ENCODE results near the gene SLC25A36.
A peak's percentile ranks its signal among the peaks of the same experiment; 100 is the strongest.
"Not testable (repeated sequence)": the region's sequence is repeated elsewhere in the genome, so short reads cannot be mapped to it uniquely, and the experiment has no call there.

The SLC25A36 gene

GRCh38 chr3:140980663-140981062, 39.0 kb downstream of the SLC25A36 start:
- no peak for TF ChIP-seq CTCF (IDR thresholded peaks at IDR 0.05; ENCODE audit: poor library complexity, severe bottlenecking)
- H3K36me3 ChIP-seq (ENCODE audit: low read depth) = peaks cover 29% of the 10 kb centered on the region
- H3K27me3 ChIP-seq (ENCODE audit: insufficient read depth, poor library complexity, severe bottlenecking) = no peaks in the 10 kb centered on the region
- ATAC-seq (ENCODE audit: low read depth) = no peak
- no peaks in the 10 kb centered on the region for H3K9me3 ChIP-seq (ENCODE audit: severe bottlenecking)
- no peak overlapping the region for H3K27ac ChIP-seq (ENCODE audit: poor library complexity, severe bottlenecking)
- no peak for DNase-seq (ENCODE audit: low spot score)
- no peak overlapping the region for H3K4me3 ChIP-seq (ENCODE audit: severe bottlenecking)
- no peaks in the 10 kb centered on the region for H3K4me1 ChIP-seq (ENCODE audit: insufficient read depth, poor library complexity, severe bottlenecking)

GRCh38 chr3:140987792-140988191, 46.2 kb downstream of the SLC25A36 start:
- not testable (repeated sequence) for H3K27ac ChIP-seq (ENCODE audit: poor library complexity, severe bottlenecking); H3K36me3 ChIP-seq (ENCODE audit: low read depth); DNase-seq (ENCODE audit: low spot score); ATAC-seq (ENCODE audit: low read depth); H3K9me3 ChIP-seq (ENCODE audit: severe bottlenecking); H3K27me3 ChIP-seq (ENCODE audit: insufficient read depth, poor library complexity, severe bottlenecking); H3K4me3 ChIP-seq (ENCODE audit: severe bottlenecking); H3K4me1 ChIP-seq (ENCODE audit: insufficient read depth, poor library complexity, severe bottlenecking)

DNA sequence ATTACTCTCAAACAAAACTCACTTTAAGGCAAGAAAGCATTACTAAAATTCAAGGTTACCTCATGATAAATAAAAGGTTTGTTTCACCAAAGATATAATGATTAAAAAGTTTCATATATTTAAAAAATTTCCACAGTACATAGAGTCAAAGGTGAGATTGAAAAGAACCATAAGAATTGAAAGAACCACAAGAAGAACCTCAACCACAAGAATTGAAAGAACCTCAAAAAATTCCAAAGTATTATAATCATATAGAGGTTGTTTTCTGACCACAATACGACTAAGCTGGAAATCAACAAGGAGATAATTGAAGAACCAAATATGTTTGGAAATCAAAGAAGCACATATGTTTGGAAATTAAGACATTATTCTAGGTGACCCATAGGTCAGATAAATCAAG, 52.7 kb downstream of the SLC25A36 start:
- DNase-seq (ENCODE audit: low spot score) (no peak), ATAC-seq (ENCODE audit: low read depth) (no peak)
- H3K27me3 ChIP-seq (ENCODE audit: insufficient read depth, poor library complexity, severe bottlenecking) = no peaks in the 10 kb centered on the region
- H3K4me1 ChIP-seq (ENCODE audit: insufficient read depth, poor library complexity, severe bottlenecking) = no peaks in the 10 kb centered on the region
- H3K27ac ChIP-seq (ENCODE audit: poor library complexity, severe bottlenecking) = no peak overlapping the region
- no peaks in the 10 kb centered on the region for H3K9me3 ChIP-seq (ENCODE audit: severe bottlenecking)
- no peak overlapping the region for H3K4me3 ChIP-seq (ENCODE audit: severe bottlenecking)
- no peak for TF ChIP-seq CTCF (IDR thresholded peaks at IDR 0.05; ENCODE audit: poor library complexity, severe bottlenecking)
- H3K36me3 ChIP-seq (ENCODE audit: low read depth) = no peaks in the 10 kb centered on the region

DNA sequence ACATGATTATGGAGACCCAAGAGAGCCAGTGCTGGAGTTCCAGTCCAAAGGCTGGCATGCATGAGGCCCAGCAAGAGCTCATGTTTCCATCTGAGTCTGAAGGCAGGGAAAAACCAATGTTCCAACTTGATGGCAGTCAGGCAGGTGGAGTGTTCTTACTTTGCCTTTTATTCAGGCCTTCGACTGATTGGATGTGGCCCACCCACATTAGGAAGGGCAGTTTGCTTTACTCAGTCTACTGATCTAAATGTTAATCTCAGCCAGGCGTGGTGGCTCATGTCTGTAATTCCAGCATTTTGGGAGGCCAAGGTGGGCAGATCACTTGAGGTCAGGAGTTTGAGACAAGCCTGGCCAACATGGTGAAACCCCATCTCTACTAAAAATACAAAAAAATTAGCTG, 53.2 kb downstream of the SLC25A36 start:
- H3K27me3 ChIP-seq (ENCODE audit: insufficient read depth, poor library complexity, severe bottlenecking); H3K9me3 ChIP-seq (ENCODE audit: severe bottlenecking); DNase-seq (ENCODE audit: low spot score); H3K4me1 ChIP-seq (ENCODE audit: insufficient read depth, poor library complexity, severe bottlenecking); H3K27ac ChIP-seq (ENCODE audit: poor library complexity, severe bottlenecking); ATAC-seq (ENCODE audit: low read depth); H3K36me3 ChIP-seq (ENCODE audit: low read depth); H3K4me3 ChIP-seq (ENCODE audit: severe bottlenecking): not testable (repeated sequence)

- no peak for TF ChIP-seq CTCF (IDR thresholded peaks at IDR 0.05; ENCODE audit: poor library complexity, severe bottlenecking)
- H3K27me3 ChIP-seq (ENCODE audit: insufficient read depth, poor library complexity, severe bottlenecking) = no peaks in the 10 kb centered on the region
- no peak for DNase-seq (ENCODE audit: low spot score)
- no peaks in the 10 kb centered on the region for H3K9me3 ChIP-seq (ENCODE audit: severe bottlenecking)
- no peaks in the 10 kb centered on the region for H3K36me3 ChIP-seq (ENCODE audit: low read depth)
- H3K4me1 ChIP-seq (ENCODE audit: insufficient read depth, poor library complexity, severe bottlenecking) = no peaks in the 10 kb centered on the region
- H3K27ac ChIP-seq (ENCODE audit: poor library complexity, severe bottlenecking) = no peak overlapping the region
- no peak for ATAC-seq (ENCODE audit: low read depth)
- no peak overlapping the region for H3K4me3 ChIP-seq (ENCODE audit: severe bottlenecking)
These were observed 54.2 kb downstream of the SLC25A36 start for GRCh38 chr3:140995881-140996280.

GRCh38 chr3:141000027-141000663, 58.5 kb downstream of the SLC25A36 start:
- DNase-seq (ENCODE audit: low spot score) (no peak), ATAC-seq (ENCODE audit: low read depth) (peak; percentile 93)
- Histone ChIP-seq H3K36me3 (ENCODE audit: low read depth) (no peaks in the 10 kb centered on the region), H3K4me3 (ENCODE audit: severe bottlenecking) (no peak overlapping the region), H3K9me3 (ENCODE audit: severe bottlenecking) (no peaks in the 10 kb centered on the region), H3K27me3 (ENCODE audit: insufficient read depth, poor library complexity, severe bottlenecking) (no peaks in the 10 kb centered on the region), H3K4me1 (ENCODE audit: insufficient read depth, poor library complexity, severe bottlenecking) (no peaks in the 10 kb centered on the region), H3K27ac (ENCODE audit: poor library complexity, severe bottlenecking) (no peak overlapping the region)
- TF ChIP-seq CTCF (IDR thresholded peaks at IDR 0.05; ENCODE audit: poor library complexity, severe bottlenecking) = peak; percentile 71

All from RWPE2 (cell line).